ENCODE results near the gene RHBDD3. TPM values are rescaled to one million over a fixed set of nuclear protein-coding genes. Genes with fewer than 3 reads are reported as not detected.
A peak's percentile ranks its signal among the peaks of the same experiment; 100 is the strongest.
"Not testable (repeated sequence)": the region's sequence is repeated elsewhere in the genome, so short reads cannot be mapped to it uniquely, and the experiment has no call there.

The RHBDD3 gene
- total and polyA plus RNA-seq, 2 donors, result 22.6 to 31.1 TPM

DNA sequence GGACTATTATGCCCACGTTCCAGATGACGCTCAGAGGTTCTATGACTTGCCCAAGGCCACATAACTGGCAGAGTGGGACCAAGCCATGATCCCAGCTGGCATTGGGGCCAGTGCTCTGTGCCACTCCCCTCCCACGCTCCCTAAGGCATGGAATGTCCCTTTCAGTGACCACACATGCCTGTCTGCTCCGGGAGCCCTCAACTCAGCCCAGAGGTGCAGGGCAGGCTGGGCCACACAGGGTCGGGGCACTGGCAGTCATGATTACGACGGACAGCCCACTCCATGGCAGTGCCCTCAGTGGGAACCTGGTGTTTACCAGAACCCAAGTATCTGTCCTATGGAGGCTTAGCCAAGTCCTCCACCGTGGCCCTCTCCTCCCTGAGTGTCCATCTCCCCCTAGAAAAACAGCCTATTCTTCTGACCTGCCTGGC, 10.0 kb downstream of the RHBDD3 start:
- Histone ChIP-seq H3K9me3 (ENCODE audit: control insufficient read depth in 2 of 2, insufficient read depth in 1 of 2, low read length in 1 of 2) (no peaks in the 10 kb centered on the region), H3K27ac (ENCODE audit: low read depth in 1 of 2, low read length in 1 of 2) (no peak overlapping the region), H3K4me3 (ENCODE audit: low read length in 2 of 2) (no peak overlapping the region), H3K36me3 (ENCODE audit: control insufficient read depth in 2 of 2, insufficient read depth in 2 of 2, low read length in 1 of 2) (peaks cover 18 to 25% of the 10 kb centered on the region in 2 donors), H3K4me1 (ENCODE audit: control insufficient read depth in 2 of 2, insufficient read depth in 2 of 2, low read length in 2 of 2) (peaks cover 13 to 15% of the 10 kb centered on the region in 2 donors), H3K27me3 (ENCODE audit: control insufficient read depth in 2 of 2, insufficient read depth in 1 of 2, low read length in 1 of 2) (no peaks in the 10 kb centered on the region)
- WGBS, result 87% methylated on average over 8 of the region's 8 CpGs
- no peak for DNase-seq (ENCODE audit: low read depth in 6 of 9, low spot score in 9 of 9)

- no peak overlapping the region for H3K27ac ChIP-seq (ENCODE audit: low read depth in 1 of 2, low read length in 1 of 2)
- WGBS, result 98% methylated on average over 8 of the region's 8 CpGs
- no peaks in the 10 kb centered on the region for H3K27me3 ChIP-seq (ENCODE audit: control insufficient read depth in 2 of 2, insufficient read depth in 1 of 2, low read length in 1 of 2)
- no peak for DNase-seq (ENCODE audit: low read depth in 6 of 9, low spot score in 9 of 9)
- H3K4me3 ChIP-seq (ENCODE audit: low read length in 2 of 2), result no peak overlapping the region
- H3K36me3 ChIP-seq (ENCODE audit: control insufficient read depth in 2 of 2, insufficient read depth in 2 of 2, low read length in 1 of 2), result peaks cover 18 to 25% of the 10 kb centered on the region in 2 donors
- no peaks in the 10 kb centered on the region for H3K9me3 ChIP-seq (ENCODE audit: control insufficient read depth in 2 of 2, insufficient read depth in 1 of 2, low read length in 1 of 2)
- peaks cover 13 to 15% of the 10 kb centered on the region in 2 donors for H3K4me1 ChIP-seq (ENCODE audit: control insufficient read depth in 2 of 2, insufficient read depth in 2 of 2, low read length in 2 of 2)
These were observed 11.0 kb downstream of the RHBDD3 start for GRCh38 chr22:29256606-29257325.

DNA sequence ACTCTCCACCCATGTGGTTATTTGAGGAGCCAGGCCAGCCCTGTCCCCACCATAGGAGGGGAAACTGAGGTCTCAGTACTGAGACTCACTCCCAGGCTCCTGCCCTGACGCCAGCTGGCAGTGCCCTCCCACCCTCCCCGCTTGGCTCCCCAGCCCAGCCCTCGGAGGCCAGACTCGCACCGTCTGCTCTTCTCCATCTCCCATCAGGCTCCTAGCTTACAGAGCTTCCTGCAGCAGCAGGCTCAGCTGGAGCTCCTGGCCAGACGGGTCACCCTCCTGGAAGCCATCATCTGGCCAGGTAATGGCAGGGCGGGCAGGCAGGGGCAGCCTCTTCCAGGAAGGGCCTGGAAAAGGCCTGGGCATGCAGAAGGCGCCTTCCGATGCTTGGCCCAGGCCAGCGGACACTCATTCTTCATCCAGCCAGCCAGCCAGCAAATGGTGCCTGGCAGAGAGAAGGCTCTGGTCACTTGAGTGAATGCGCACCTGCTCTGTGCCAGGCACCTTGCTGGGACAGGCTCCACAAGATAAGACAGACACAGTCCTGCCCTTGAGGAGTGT, 12.6 kb downstream of the RHBDD3 start:
- H3K27ac ChIP-seq (ENCODE audit: low read depth in 1 of 2, low read length in 1 of 2), result no peak overlapping the region
- H3K9me3 ChIP-seq (ENCODE audit: control insufficient read depth in 2 of 2, insufficient read depth in 1 of 2, low read length in 1 of 2), result no peaks in the 10 kb centered on the region
- H3K4me1 ChIP-seq (ENCODE audit: control insufficient read depth in 2 of 2, insufficient read depth in 2 of 2, low read length in 2 of 2), result peaks cover 13 to 15% of the 10 kb centered on the region in 2 donors
- no peak for DNase-seq (ENCODE audit: low read depth in 6 of 9, low spot score in 9 of 9)
- no peaks in the 10 kb centered on the region for H3K27me3 ChIP-seq (ENCODE audit: control insufficient read depth in 2 of 2, insufficient read depth in 1 of 2, low read length in 1 of 2)
- 98% methylated on average over 11 of the region's 11 CpGs for WGBS
- H3K36me3 ChIP-seq (ENCODE audit: control insufficient read depth in 2 of 2, insufficient read depth in 2 of 2, low read length in 1 of 2), result peaks cover 14 to 17% of the 10 kb centered on the region in 2 donors
- H3K4me3 ChIP-seq (ENCODE audit: low read length in 2 of 2), result no peak overlapping the region

GRCh38 chr22:29254286-29254660, 13.5 kb downstream of the RHBDD3 start:
- no peak overlapping the region for H3K4me3 ChIP-seq (ENCODE audit: low read length in 2 of 2)
- H3K9me3 ChIP-seq (ENCODE audit: control insufficient read depth in 2 of 2, insufficient read depth in 1 of 2, low read length in 1 of 2), result no peaks in the 10 kb centered on the region
- H3K27me3 ChIP-seq (ENCODE audit: control insufficient read depth in 2 of 2, insufficient read depth in 1 of 2, low read length in 1 of 2), result no peaks in the 10 kb centered on the region
- H3K4me1 ChIP-seq (ENCODE audit: control insufficient read depth in 2 of 2, insufficient read depth in 2 of 2, low read length in 2 of 2), result peaks cover 13 to 15% of the 10 kb centered on the region in 2 donors
- 33% methylated on average over 4 of the region's 4 CpGs for WGBS
- DNase-seq (ENCODE audit: low read depth in 6 of 9, low spot score in 9 of 9), result peak in 2 of 9 donors; percentile 36 to 52
- peak overlapping the region in 1 of 2 donors; percentile 47 for H3K27ac ChIP-seq (ENCODE audit: low read depth in 1 of 2, low read length in 1 of 2)
- H3K36me3 ChIP-seq (ENCODE audit: control insufficient read depth in 2 of 2, insufficient read depth in 2 of 2, low read length in 1 of 2), result peaks cover 6 to 8% of the 10 kb centered on the region in 2 donors

GRCh38 chr22:29253561-29254285, 14.1 kb downstream of the RHBDD3 start:
- Histone ChIP-seq H3K27me3 (ENCODE audit: control insufficient read depth in 2 of 2, insufficient read depth in 1 of 2, low read length in 1 of 2) (no peaks in the 10 kb centered on the region), H3K4me3 (ENCODE audit: low read length in 2 of 2) (no peak overlapping the region), H3K36me3 (ENCODE audit: control insufficient read depth in 2 of 2, insufficient read depth in 2 of 2, low read length in 1 of 2) (peaks cover 5% of the 10 kb centered on the region in 2 donors), H3K4me1 (ENCODE audit: control insufficient read depth in 2 of 2, insufficient read depth in 2 of 2, low read length in 2 of 2) (peaks cover 13 to 15% of the 10 kb centered on the region in 2 donors), H3K27ac (ENCODE audit: low read depth in 1 of 2, low read length in 1 of 2) (peak overlapping the region in 1 of 2 donors; percentile 47), H3K9me3 (ENCODE audit: control insufficient read depth in 2 of 2, insufficient read depth in 1 of 2, low read length in 1 of 2) (no peaks in the 10 kb centered on the region)
- peak in 1 of 9 donors; percentile 38 for DNase-seq (ENCODE audit: low read depth in 6 of 9, low spot score in 9 of 9)
- WGBS, result 77% methylated on average over 14 of the region's 14 CpGs

DNA sequence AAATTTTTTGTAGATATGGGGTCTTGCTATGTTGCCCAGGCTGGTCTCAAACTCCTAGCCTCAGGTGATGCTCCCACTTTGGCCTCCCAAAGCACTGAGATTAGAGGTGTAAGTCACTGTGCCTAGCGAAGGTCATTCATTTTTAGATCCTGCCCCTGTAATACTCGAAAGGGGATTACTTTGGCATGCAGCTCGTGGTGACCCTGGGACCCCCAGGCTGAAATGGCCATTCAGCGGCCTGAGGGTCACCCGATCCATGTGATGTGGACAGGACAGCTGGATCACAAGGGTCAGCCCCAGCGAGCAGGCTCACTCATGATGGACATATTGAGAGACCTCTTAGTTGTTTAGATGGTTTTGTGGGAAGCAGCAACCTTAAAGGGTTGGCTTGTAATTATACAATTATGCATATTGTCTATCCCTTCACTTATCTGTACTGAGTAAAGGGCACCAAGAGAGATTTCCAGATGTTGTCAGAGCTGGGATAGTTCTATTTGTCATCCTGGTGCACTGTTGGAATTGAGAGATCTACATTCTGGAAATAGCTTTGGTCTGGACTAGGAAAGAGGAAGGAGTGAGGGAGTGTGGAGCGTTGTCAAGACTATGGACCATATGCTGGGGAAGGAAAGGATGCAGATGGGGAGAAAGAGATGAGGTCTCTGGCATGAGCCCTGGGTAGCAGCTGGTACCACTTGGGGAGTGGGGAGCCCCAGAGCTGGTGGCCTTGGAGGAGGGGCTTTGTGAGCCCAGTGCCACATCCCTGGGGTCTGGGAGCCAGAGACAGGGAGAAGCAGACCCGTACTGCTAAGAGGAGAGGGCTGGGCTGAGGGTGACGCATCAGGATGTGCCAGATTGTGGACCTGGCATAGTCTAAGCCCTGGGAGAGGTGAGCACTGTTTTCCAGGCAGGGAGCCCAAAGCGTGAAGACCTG, 15.5 kb downstream of the RHBDD3 start:
- Histone ChIP-seq H3K9me3 (ENCODE audit: control insufficient read depth in 2 of 2, insufficient read depth in 1 of 2, low read length in 1 of 2) (no peaks in the 10 kb centered on the region), H3K36me3 (ENCODE audit: control insufficient read depth in 2 of 2, insufficient read depth in 2 of 2, low read length in 1 of 2) (no peaks in the 10 kb centered on the region), H3K27ac (ENCODE audit: low read depth in 1 of 2, low read length in 1 of 2) (no peak overlapping the region), H3K4me1 (ENCODE audit: control insufficient read depth in 2 of 2, insufficient read depth in 2 of 2, low read length in 2 of 2) (peaks cover 13% of the 10 kb centered on the region in 2 donors), H3K27me3 (ENCODE audit: control insufficient read depth in 2 of 2, insufficient read depth in 1 of 2, low read length in 1 of 2) (no peaks in the 10 kb centered on the region), H3K4me3 (ENCODE audit: low read length in 2 of 2) (no peak overlapping the region)
- DNase-seq (ENCODE audit: low read depth in 6 of 9, low spot score in 9 of 9), result no peak
- WGBS, result 98% methylated on average over 10 of the region's 10 CpGs

DNA sequence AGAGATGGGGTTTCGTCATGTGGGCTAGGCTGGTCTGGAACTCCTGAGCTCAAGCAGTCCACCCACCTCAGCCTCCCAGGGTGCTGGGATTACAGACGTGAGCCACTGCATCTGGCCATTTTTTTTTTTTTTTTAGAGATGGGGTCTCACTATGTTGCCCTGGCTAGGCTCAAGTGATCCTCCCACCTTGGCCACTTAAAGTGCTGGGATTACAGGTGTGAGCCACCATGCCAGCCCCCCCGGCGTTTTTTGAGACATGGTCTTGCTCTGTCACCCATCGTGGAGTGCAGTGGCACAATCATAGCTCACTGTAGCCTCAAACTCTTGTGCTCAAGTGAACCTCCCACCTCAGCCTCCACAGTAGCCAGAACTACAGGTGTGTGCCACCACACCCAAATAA, 16.5 kb downstream of the RHBDD3 start:
- H3K36me3 ChIP-seq (ENCODE audit: control insufficient read depth in 2 of 2, insufficient read depth in 2 of 2, low read length in 1 of 2), result no peaks in the 10 kb centered on the region
- no peak overlapping the region for H3K27ac ChIP-seq (ENCODE audit: low read depth in 1 of 2, low read length in 1 of 2)
- DNase-seq (ENCODE audit: low read depth in 6 of 9, low spot score in 9 of 9), result no peak

DNA sequence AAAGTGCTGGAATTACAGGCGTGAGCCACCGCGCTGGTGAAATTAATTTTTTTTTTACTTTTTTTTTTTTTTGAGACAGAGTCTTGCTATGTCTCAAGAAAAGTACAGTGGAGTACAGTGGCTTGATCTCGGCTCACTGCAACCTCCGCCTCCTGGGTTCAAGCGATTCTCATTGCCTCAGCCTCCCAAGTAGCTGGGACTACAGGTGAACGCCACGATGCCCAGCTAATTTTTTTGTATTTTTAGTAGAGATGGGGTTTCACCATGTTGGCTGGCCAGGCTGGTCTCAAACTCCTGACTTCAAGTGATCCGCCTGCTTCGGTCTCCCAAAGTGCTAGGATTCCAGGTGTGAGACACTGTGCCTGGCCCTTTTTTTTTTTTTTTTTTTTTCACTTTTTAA, 19.9 kb downstream of the RHBDD3 start:
- not testable (repeated sequence) for DNase-seq (ENCODE audit: low read depth in 6 of 9, low spot score in 9 of 9); H3K27ac ChIP-seq (ENCODE audit: low read depth in 1 of 2, low read length in 1 of 2); H3K4me3 ChIP-seq (ENCODE audit: low read length in 2 of 2); H3K27me3 ChIP-seq (ENCODE audit: control insufficient read depth in 2 of 2, insufficient read depth in 1 of 2, low read length in 1 of 2); H3K9me3 ChIP-seq (ENCODE audit: control insufficient read depth in 2 of 2, insufficient read depth in 1 of 2, low read length in 1 of 2); H3K36me3 ChIP-seq (ENCODE audit: control insufficient read depth in 2 of 2, insufficient read depth in 2 of 2, low read length in 1 of 2)
- peaks cover 4 to 16% of the 10 kb centered on the region in 2 donors for H3K4me1 ChIP-seq (ENCODE audit: control insufficient read depth in 2 of 2, insufficient read depth in 2 of 2, low read length in 2 of 2)
- 97% methylated on average over 10 of the region's 10 CpGs for WGBS

More for the DNA sequence above, 16.5 kb downstream of the RHBDD3 start:
- peaks cover 13% of the 10 kb centered on the region in 2 donors for H3K4me1 ChIP-seq (ENCODE audit: control insufficient read depth in 2 of 2, insufficient read depth in 2 of 2, low read length in 2 of 2)
- no peak overlapping the region for H3K4me3 ChIP-seq (ENCODE audit: low read length in 2 of 2)
- H3K27me3 ChIP-seq (ENCODE audit: control insufficient read depth in 2 of 2, insufficient read depth in 1 of 2, low read length in 1 of 2), result no peaks in the 10 kb centered on the region
- no peaks in the 10 kb centered on the region for H3K9me3 ChIP-seq (ENCODE audit: control insufficient read depth in 2 of 2, insufficient read depth in 1 of 2, low read length in 1 of 2)
- WGBS, result 98% methylated on average over 5 of the region's 5 CpGs

Data from thymus (tissue), 11 donors.